Activated CD4-positive, alpha-beta T cell treated with anti-CD3 and anti-CD28 coated beads, Interleukin-2, Interleukin-4, amounts not matched to agents 100 ng/mL and 50 ng/mL, durations not matched to agents 16 hours and 8 hours (primary cell): ENCODE data around the gene CCBE1.

Experiments used
- DNase-seq: peaks from one replicate; pipeline ENCODE4 v3.0.0-alpha.2; 2020; ENCODE audit warnings: low spot score

Gene CCBE1

GRCh38 chr18:59454909-59455727, 242.1 kb downstream of the CCBE1 start:
- no peak for DNase-seq

- no peak for DNase-seq
Measured at GRCh38 chr18:59453468-59453961, 243.7 kb downstream of the CCBE1 start.

GRCh38 chr18:59451963-59452362, 245.3 kb downstream of the CCBE1 start:
- no peak for DNase-seq

GRCh38 chr18:59451073-59451472, 246.2 kb downstream of the CCBE1 start:
- no peak for DNase-seq

- no peak for DNase-seq
Measured at GRCh38 chr18:59448546-59448945, 248.7 kb downstream of the CCBE1 start.

GRCh38 chr18:59446012-59446411, 251.2 kb downstream of the CCBE1 start:
- DNase-seq, result no peak

GRCh38 chr18:59437851-59438569, 259.2 kb downstream of the CCBE1 start:
- no peak for DNase-seq

- no peak for DNase-seq
Measured at GRCh38 chr18:59432803-59433597, 264.2 kb downstream of the CCBE1 start.

GRCh38 chr18:59431131-59431530, 266.1 kb downstream of the CCBE1 start:
- DNase-seq, result no peak

- DNase-seq, result no peak
Measured at GRCh38 chr18:59429608-59430007, 267.6 kb downstream of the CCBE1 start.

- DNase-seq, result no peak
Measured at GRCh38 chr18:59428018-59428417, 269.2 kb downstream of the CCBE1 start.

- no peak for DNase-seq
Measured at GRCh38 chr18:59426855-59427254, 270.4 kb downstream of the CCBE1 start.

- DNase-seq, result no peak
Measured at GRCh38 chr18:59423259-59423658, 274.0 kb downstream of the CCBE1 start.

- no peak for DNase-seq
Measured at GRCh38 chr18:59420244-59420643, 277.0 kb downstream of the CCBE1 start.

- DNase-seq, result no peak
Measured at GRCh38 chr18:59419386-59419785, 277.8 kb downstream of the CCBE1 start.

- DNase-seq, result no peak
Measured at GRCh38 chr18:59416818-59417217, 280.4 kb downstream of the CCBE1 start.

- DNase-seq, result no peak
Measured at GRCh38 chr18:59414111-59414653, 283.0 kb downstream of the CCBE1 start.

- peak; percentile 72 for DNase-seq
Measured at GRCh38 chr18:59402432-59403090, 294.7 kb downstream of the CCBE1 start.

- no peak for DNase-seq
Measured at GRCh38 chr18:59400407-59400806, 296.8 kb downstream of the CCBE1 start.

GRCh38 chr18:59395226-59396175, 301.7 kb downstream of the CCBE1 start:
- no peak for DNase-seq
